Spleen (tissue), 13 donors: Measurements from ENCODE around the gene ME3. TPM values are rescaled to one million over a fixed set of nuclear protein-coding genes. Genes with fewer than 3 reads are reported as not detected.

ENCODE experiments used
- DNase-seq: peaks from one replicate; pipeline ENCODE4 v3.0.0-alpha.2; 2020
- H3K27ac ChIP-seq, 8 donors: fragments of 200-600 bp; sonication (generic) in 7 of 8; 1 replicate in 4 of 8; 2 replicates in 4 of 8; pipeline versions ENCODE4 v1.5.0 to v1.8.0; 2016 to 2021; ENCODE audit warnings: inconsistent platforms in 4 of 8, mild to moderate bottlenecking in 4 of 8, moderate library complexity in 1 of 8
- H3K27me3 ChIP-seq, 7 donors: fragments of 200-600 bp; sonication (generic) in 6 of 7; replicated peaks in 1 of 7; 1 replicate in 4 of 7; 2 replicates in 3 of 7; pipeline versions ENCODE4 v1.5.0 to v1.8.0; 2016 to 2021; ENCODE audit warnings: inconsistent platforms in 3 of 7, mild to moderate bottlenecking in 1 of 7
- H3K36me3 ChIP-seq, 6 donors: fragments of 200-600 bp; sonication (generic) in 5 of 6; 1 replicate in 4 of 6; 2 replicates in 2 of 6; pipeline versions ENCODE4 v1.5.0 to v1.8.0; 2016 to 2021; ENCODE audit warnings: inconsistent platforms in 2 of 6
- H3K4me1 ChIP-seq, 6 donors: fragments of 200-600 bp; sonication (generic) in 5 of 6; 1 replicate in 3 of 6; 2 replicates in 3 of 6; pipeline versions ENCODE4 v1.5.0 to v1.8.0; 2016 to 2021; ENCODE audit warnings: inconsistent platforms in 3 of 6
- H3K4me3 ChIP-seq, 8 donors: fragments of 200-600 bp; sonication (generic) in 7 of 8; 1 replicate in 4 of 8; 2 replicates in 4 of 8; pipeline versions ENCODE4 v1.5.0 to v1.8.0; 2016 to 2021; ENCODE audit warnings: inconsistent platforms in 4 of 8, mild to moderate bottlenecking in 4 of 8, moderate library complexity in 2 of 8
- H3K9me3 ChIP-seq, 8 donors: fragments of 200-600 bp; sonication (generic) in 7 of 8; 1 replicate in 4 of 8; 2 replicates in 4 of 8; pipeline versions ENCODE4 v1.5.0 to v1.8.0; 2016 to 2021; ENCODE audit warnings: inconsistent platforms in 4 of 8
- CTCF ChIP-seq, 11 experiments: fragments of 200-600 bp in 7 of 11; fragments of 450-650 bp in 4 of 11; sonication (generic) in 4 of 11; IDR thresholded peaks in 8 of 11; conservative IDR thresholded peaks in 3 of 11; 1 replicate in 7 of 11; 2 replicates in 4 of 11; pipeline versions ENCODE4 v1.4.0 to v1.8.0; 2016 to 2021; ENCODE audit warnings: antibody characterized with exemption in 11 of 11, inconsistent platforms in 4 of 11, mild to moderate bottlenecking in 1 of 11
- POLR2A ChIP-seq, 3 donors: fragments of 450-650 bp; IDR thresholded peaks; one replicate each; pipeline ENCODE4 v1.5.1; 2017; ENCODE audit warnings: antibody characterized with exemption in 3 of 3, mild to moderate bottlenecking in 1 of 3
- POLR2AphosphoS5 ChIP-seq, 3 donors: sonication (generic); formaldehyde crosslinking; IDR thresholded peaks; one replicate each; pipeline ENCODE4 v1.5.1; 2017; ENCODE audit warnings: antibody characterized with exemption in 3 of 3
- WGBS, 5 donors: extraction: QIAGEN DNeasy Blood & Tissue Kit in 3 of 5; methylation state at CpG; one replicate each; pipeline versions ENCODE4 v1.1.5 to v1.1.7; 2013 to 2018; 5-methylcytosine and 5-hydroxymethylcytosine counted together
- intact Hi-C: fragments of 100-400 bp; cut with DNase I; formaldehyde crosslinking; loops from one replicate; pipeline ENCODE4 v1.15.0; 2023; ENCODE audit warnings: low total_unique reads
- long read RNA-seq, 2 donors: transcript quantifications; one replicate each; lab custom pipeline, GENCODE V29; 2026
- polyA plus RNA-seq, 3 donors: library from polyadenylated mRNA; stranded (reverse); fragments of 200-250 nt; gene quantifications; one replicate each; pipeline ENCODE4 v1.2.1, GENCODE V29; 2013
- total RNA-seq, 7 donors: library from RNA; depleted of rRNA in 3 of 7; stranded (reverse); fragments of >200 nt in 3 of 7; fragmentation: NEBNext Ultra II Directional in 4 of 7; extraction: Animal tissue kit (Norgen Biotek cat#: 25700) in 4 of 7; gene quantifications; one replicate each; pipeline versions ENCODE4 v1.1.0 to v1.2.1, GENCODE V29; 2016 to 2021
- donor health status: healthy with polysubstance abuse.
- donor health status: DM: no; HTN: no; CAD: no; lungs with moderate emphysema.
- donor health status: DM: no; HTN: no; CAD: no.
- donor health status: Bipolar disorder and iron deficiency.
- donor health status: healthy.
- donor health status: DM: no; HTN: no; CAD: no.
- donor health status: DM: yes; HTN: yes; CAD: no.

The ME3 gene
- total RNA-seq: 10 to 100 TPM; 13.9 to 25.9 (median 21.0) TPM
- 10 to 100 TPM in 2 of 3 donors, 1 to 10 TPM in 1; 6.4 to 15.2 (median 13.9) TPM for polyA plus RNA-seq
- long read RNA-seq, donor 1, partial matches to known transcripts: 0 of 2 reads
- long read RNA-seq, donor 1, other reads (novel, unspliced or antisense): 0 of 2 reads
- long read RNA-seq, donor 2, partial matches to known transcripts: 0 of 1 reads
- long read RNA-seq, donor 2, other reads (novel, unspliced or antisense): 0 of 1 reads

- Histone ChIP-seq H3K4me3 (peak within 1 kb of the TSS; percentile 51 to 77 (median 67)), H3K27ac (peak within 1 kb of the TSS; percentile 72 to 91 (median 87)), H3K27me3 (peaks cover 0 to 18% (median 9%) of the 10 kb centered on the region in 7 donors), H3K36me3 (no peaks in the 10 kb centered on the region), H3K9me3 (no peaks in the 10 kb centered on the region), H3K4me1 (peaks cover 0 to 32% (median 24%) of the 10 kb centered on the region in 6 donors)
- TF ChIP-seq CTCF (IDR thresholded peaks at IDR 0.05 in 8 of 11, conservative IDR thresholded peaks at IDR 0.05 in 3 of 11): no peak
- TF ChIP-seq POLR2A (IDR thresholded peaks at IDR 0.05): no peak
- peak; percentile 14 to 73 (median 66) for TF ChIP-seq POLR2AphosphoS5 (IDR thresholded peaks at IDR 0.05)
- intact Hi-C loops: no loop called here
- peak; percentile 87 for DNase-seq
- WGBS, 5 donors: 1 to 3% (median 1%) methylated on average over 28 to 52 of the region's 52 CpGs
Measured at GRCh38 chr11:86672007-86672621, at the start of gene ME3. TSS of gene ME3 (minus strand) at chr11:86672616.

- no peak overlapping the region for H3K27ac ChIP-seq
- DNase-seq: no peak
- 38 to 91% (median 76%) methylated on average over 1 of the region's 1 CpG for WGBS, 5 donors
- no peak overlapping the region for H3K4me3 ChIP-seq
- H3K27me3 ChIP-seq: no peaks in the 10 kb centered on the region
- intact Hi-C loops: no loop called here
- peaks cover 5 to 31% (median 25%) of the 10 kb centered on the region in 8 donors for H3K9me3 ChIP-seq
- no peaks in the 10 kb centered on the region for H3K4me1 ChIP-seq
- no peak for TF ChIP-seq POLR2A (IDR thresholded peaks at IDR 0.05)
- TF ChIP-seq POLR2AphosphoS5 (IDR thresholded peaks at IDR 0.05): no peak
- no peak for TF ChIP-seq CTCF (IDR thresholded peaks at IDR 0.05 in 8 of 11, conservative IDR thresholded peaks at IDR 0.05 in 3 of 11)
- H3K36me3 ChIP-seq: no peaks in the 10 kb centered on the region
Measured at GRCh38 chr11:86722006-86722405, 49.6 kb upstream of the ME3 start.

- Histone ChIP-seq H3K9me3 (peaks cover 5 to 31% (median 25%) of the 10 kb centered on the region in 8 donors), H3K27ac (no peak overlapping the region), H3K36me3 (no peaks in the 10 kb centered on the region), H3K27me3 (no peaks in the 10 kb centered on the region), H3K4me1 (no peaks in the 10 kb centered on the region), H3K4me3 (no peak overlapping the region)
- WGBS, 5 donors: 83 to 95% (median 89%) methylated on average over 2 of the region's 2 CpGs
- intact Hi-C loops: no loop called here
- DNase-seq: no peak
- TF ChIP-seq POLR2A (IDR thresholded peaks at IDR 0.05) (no peak), CTCF (IDR thresholded peaks at IDR 0.05 in 8 of 11, conservative IDR thresholded peaks at IDR 0.05 in 3 of 11) (no peak), POLR2AphosphoS5 (IDR thresholded peaks at IDR 0.05) (no peak)
Measured at GRCh38 chr11:86720546-86720945, 48.1 kb upstream of the ME3 start.

GRCh38 chr11:86719781-86720463, 47.5 kb upstream of the ME3 start:
- Histone ChIP-seq H3K9me3 (peaks cover 5 to 31% (median 25%) of the 10 kb centered on the region in 8 donors), H3K4me1 (no peaks in the 10 kb centered on the region), H3K4me3 (no peak overlapping the region), H3K27ac (no peak overlapping the region), H3K36me3 (no peaks in the 10 kb centered on the region), H3K27me3 (no peaks in the 10 kb centered on the region)
- intact Hi-C loops: no loop called here
- no peak for DNase-seq
- TF ChIP-seq POLR2A (IDR thresholded peaks at IDR 0.05) (no peak), POLR2AphosphoS5 (IDR thresholded peaks at IDR 0.05) (no peak), CTCF (IDR thresholded peaks at IDR 0.05 in 8 of 11, conservative IDR thresholded peaks at IDR 0.05 in 3 of 11) (no peak)
- 43 to 80% (median 72%) methylated on average over 1 of the region's 1 CpG for WGBS, 5 donors
